H1 (cell line): Measurements from ENCODE around the gene GDE1. TPM values are rescaled to one million over a fixed set of nuclear protein-coding genes. Genes with fewer than 3 reads are reported as not detected.

Source experiments
- BACH1 ChIP-seq: IDR thresholded peaks from 2 replicates; pipeline ENCODE4 v1.6.1; 2012; ENCODE audit warnings: low read length, improper control_type of control experiment
- CHD2 ChIP-seq: IDR thresholded peaks from 2 replicates; pipeline ENCODE4 v1.6.1; 2012; ENCODE audit warnings: low read length, improper control_type of control experiment
- EZH2 ChIP-seq: fragments of 200-600 bp; sonication (generic); IDR thresholded peaks from 2 replicates; pipeline ENCODE4 v1.7.1; 2012; ENCODE audit warnings: low read depth, mild to moderate bottlenecking, moderate library complexity, low read length, inconsistent platforms; ENCODE audit not compliant: severe bottlenecking
- KDM4A ChIP-seq: IDR thresholded peaks from one replicate; pipeline ENCODE4 v1.7.1; 2012; ENCODE audit warnings: low read depth, mild to moderate bottlenecking, moderate library complexity, low read length, inconsistent platforms; ENCODE audit not compliant: severe bottlenecking
- MAX ChIP-seq: IDR thresholded peaks from 2 replicates; pipeline ENCODE4 v1.6.1; 2012; ENCODE audit warnings: inconsistent platforms
- RFX5 ChIP-seq: IDR thresholded peaks from 2 replicates; pipeline ENCODE4 v1.6.1; 2011; ENCODE audit warnings: low read depth, low read length, improper control_type of control experiment, borderline replicate concordance
- RNF2 ChIP-seq: fragments of 200-900, 300-1000 bp; sonication (generic); IDR thresholded peaks from 2 replicates; pipeline ENCODE4 v1.7.1; 2016; ENCODE audit warnings: borderline replicate concordance, low read depth, mild to moderate bottlenecking, antibody characterized with exemption, low read length; ENCODE audit not compliant: poor library complexity, severe bottlenecking; ENCODE audit errors: missing control alignments
- RXRA ChIP-seq: IDR thresholded peaks from 2 replicates; pipeline ENCODE4 v1.6.1; 2011; ENCODE audit warnings: low read depth, mild to moderate bottlenecking, low read length, moderate library complexity; ENCODE audit not compliant: insufficient read depth
- SIN3A ChIP-seq, 2 experiments: IDR thresholded peaks in 1 of 2; conservative IDR thresholded peaks in 1 of 2; 2 replicates each; pipeline ENCODE4 v1.6.1; 2011 to 2012; ENCODE audit warnings: low read length in 2 of 2, improper control_type of control experiment in 1 of 2, low read depth in 1 of 2, mild to moderate bottlenecking in 1 of 2
- polyA plus RNA-seq, 7 experiments: library from polyadenylated mRNA; depleted of rRNA in 3 of 7; stranded (reverse) in 5 of 7; unstranded in 2 of 7; fragments of >200 nt in 5 of 7; fragments of 200-250 nt in 2 of 7; gene quantifications; 1 replicate in 5 of 7; 2 replicates in 1 of 7; 4 replicates in 1 of 7; pipeline versions ENCODE4 v1.2.1 to v1.2.3, GENCODE V29; 2011 to 2013; ENCODE audit warnings: missing spikeins in 2 of 7, mixed read lengths in 2 of 7
- total RNA-seq: library from RNA; stranded (reverse); fragmentation: NEBNext Ultra II Directional; extraction: Animal tissue kit (Norgen Biotek cat#: 25700); gene quantifications from 2 replicates; pipeline ENCODE4 v1.2.1, GENCODE V29; 2021

The GDE1 gene
- total and polyA plus RNA-seq, 2 of the 8 experiments (the other 6 are each of a cell fraction or from before 2014, with no cell fraction given) = 29.2 to 70.8 TPM

GRCh38 chr16:19521471-19522396 lies at the start of gene GDE1 (continued):
- TF ChIP-seq RXRA (no peak), CHD2 (no peak), SIN3A (conservative IDR thresholded peaks at IDR 0.05 in 1 of 2, IDR thresholded peaks at IDR 0.05 in 1 of 2; ENCODE audit: low read depth in 1 of 2, low read length in 2 of 2) (peak in 1 of 2 experiments; percentile 78; a peak in 2 of 4 replicates), RFX5 (no peak), MAX (peak; percentile 56), KDM4A (peak; percentile 67), RNF2 (no peak), BACH1 (no peak), EZH2 (no peak)
